SU-DHL-6 (cell line): ENCODE results near the gene AHRR.

Experiments
- H2AFZ ChIP-seq: fragments of 200-600 bp; sonication (generic); 2 replicates; pipeline ENCODE4 v1.6.1; 2014; ENCODE audit warnings: low read depth, mild to moderate bottlenecking, moderate library complexity, mixed read lengths, antibody characterized with exemption, low read length; ENCODE audit not compliant: severe bottlenecking
- H3F3A ChIP-seq: fragments of 200-600 bp; shearing (Covaris generic); 2 replicates; pipeline ENCODE4 v1.6.0; 2016; ENCODE audit warnings: antibody characterized with exemption, mild to moderate bottlenecking; ENCODE audit not compliant: insufficient read depth
- H3K27ac ChIP-seq: fragments of 200-600 bp; sonication (generic); 2 replicates; pipeline ENCODE4 v1.5.1; 2016; ENCODE audit warnings: low read depth, mild to moderate bottlenecking, low read length, moderate library complexity, mixed read lengths
- H3K27me3 ChIP-seq: fragments of 200-600 bp; sonication (generic), shearing (Covaris generic); 2 replicates; pipeline ENCODE4 v1.6.0; 2014; ENCODE audit warnings: mild to moderate bottlenecking, low read length
- H3K36me3 ChIP-seq: fragments of 200-600 bp; sonication (generic); 2 replicates; pipeline ENCODE4 v1.6.1; 2014; ENCODE audit warnings: mild to moderate bottlenecking, low read length, mixed read lengths
- H3K4me2 ChIP-seq: fragments of 300-600, 200-600 bp; shearing (Covaris generic), sonication (generic); 2 replicates; pipeline ENCODE4 v1.6.0; 2014; ENCODE audit warnings: low read length, low read depth, mild to moderate bottlenecking; ENCODE audit not compliant: poor library complexity, severe bottlenecking
- H3K4me3 ChIP-seq: fragments of 200-600 bp; sonication (generic); 2 replicates; pipeline ENCODE4 v1.5.1; 2014; ENCODE audit warnings: antibody characterized with exemption, low read length, mild to moderate bottlenecking, mixed read lengths; ENCODE audit not compliant: insufficient read depth, poor library complexity, severe bottlenecking
- H3K79me2 ChIP-seq: fragments of 200-600 bp; sonication (generic); 2 replicates; pipeline ENCODE4 v1.6.1; 2014; ENCODE audit warnings: mild to moderate bottlenecking, low read length, moderate library complexity; ENCODE audit not compliant: insufficient read depth
- H3K9ac ChIP-seq: fragments of 200-600 bp; sonication (generic); 2 replicates; pipeline ENCODE4 v1.7.0; 2014; ENCODE audit warnings: mild to moderate bottlenecking, low read length
- H3K9me2 ChIP-seq: fragments of 200-600 bp; sonication (generic); replicated peaks from 2 replicates; pipeline ENCODE4 v1.6.1; 2014; ENCODE audit warnings: low read length; ENCODE audit not compliant: insufficient read depth
- H3K9me3 ChIP-seq: fragments of 200-600 bp; sonication (generic); 2 replicates; pipeline ENCODE4 v1.6.1; 2014; ENCODE audit warnings: low read length, mixed read lengths; ENCODE audit not compliant: insufficient read depth
- H4K20me1 ChIP-seq: fragments of 200-600 bp; sonication (generic); 2 replicates; pipeline ENCODE4 v1.6.1; 2014; ENCODE audit warnings: low read depth, mild to moderate bottlenecking, antibody characterized with exemption, low read length, moderate library complexity, mixed read lengths
- CTCF ChIP-seq: fragments of 200-600 bp; sonication (generic); IDR thresholded peaks from one replicate; pipeline ENCODE4 v1.5.1; 2017; ENCODE audit warnings: antibody characterized with exemption, mild to moderate bottlenecking, low read length, moderate library complexity; ENCODE audit not compliant: insufficient read depth, poor library complexity, severe bottlenecking
- EZH2phosphoT487 ChIP-seq: fragments of 200-600 bp; sonication (generic), shearing (Covaris generic); conservative IDR thresholded peaks from 2 replicates; pipeline ENCODE4 v1.6.1; 2018; ENCODE audit warnings: mild to moderate bottlenecking, antibody characterized with exemption, low read length, moderate library complexity, mixed read lengths

The AHRR gene

GRCh38 chr5:483434-484140 is 162.1 kb downstream of the AHRR start:
- Histone ChIP-seq H3K9me2 (no peaks in the 10 kb centered on the region), H3K36me3 (no peaks in the 10 kb centered on the region), H2AFZ (no peak overlapping the region), H3K27ac (no peak overlapping the region), H3K79me2 (no peaks in the 10 kb centered on the region), H3K4me3 (no peak overlapping the region), H3F3A (no peaks in the 10 kb centered on the region), H3K9me3 (no peaks in the 10 kb centered on the region), H3K9ac (no peak overlapping the region), H3K27me3 (no peaks in the 10 kb centered on the region), H3K4me2 (no peak overlapping the region), H4K20me1 (no peaks in the 10 kb centered on the region)
- TF ChIP-seq EZH2phosphoT487 (no peak), CTCF (no peak)

DNA sequence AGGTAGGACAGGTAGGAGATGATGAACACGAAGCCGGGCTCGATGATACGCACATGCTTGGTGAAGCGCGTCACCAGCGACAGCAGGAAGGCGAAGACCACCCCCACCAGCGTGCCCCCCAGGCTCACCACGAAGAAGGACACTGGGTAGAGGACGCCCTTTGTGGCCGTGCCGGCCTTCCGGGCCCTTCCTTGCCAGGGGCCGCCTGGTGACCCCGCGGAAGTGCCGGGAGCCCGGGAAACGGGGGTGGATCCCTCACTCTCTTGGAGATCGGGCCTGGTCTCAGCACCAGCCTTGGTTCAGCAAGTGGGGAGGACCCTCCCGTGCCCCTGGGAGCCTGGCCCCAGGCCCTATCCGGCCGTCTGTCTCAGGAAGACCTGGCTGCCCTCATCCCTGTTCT is 163.0 kb downstream of the AHRR start:
- Histone ChIP-seq H3F3A (no peaks in the 10 kb centered on the region), H4K20me1 (no peaks in the 10 kb centered on the region), H3K4me3 (no peak overlapping the region), H3K9me2 (no peaks in the 10 kb centered on the region), H3K9ac (no peak overlapping the region), H3K79me2 (no peaks in the 10 kb centered on the region), H3K27me3 (no peaks in the 10 kb centered on the region), H2AFZ (no peak overlapping the region), H3K27ac (no peak overlapping the region), H3K4me2 (no peak overlapping the region), H3K36me3 (no peaks in the 10 kb centered on the region), H3K9me3 (no peaks in the 10 kb centered on the region)
- TF ChIP-seq EZH2phosphoT487, result no peak
- no peak for TF ChIP-seq CTCF

DNA sequence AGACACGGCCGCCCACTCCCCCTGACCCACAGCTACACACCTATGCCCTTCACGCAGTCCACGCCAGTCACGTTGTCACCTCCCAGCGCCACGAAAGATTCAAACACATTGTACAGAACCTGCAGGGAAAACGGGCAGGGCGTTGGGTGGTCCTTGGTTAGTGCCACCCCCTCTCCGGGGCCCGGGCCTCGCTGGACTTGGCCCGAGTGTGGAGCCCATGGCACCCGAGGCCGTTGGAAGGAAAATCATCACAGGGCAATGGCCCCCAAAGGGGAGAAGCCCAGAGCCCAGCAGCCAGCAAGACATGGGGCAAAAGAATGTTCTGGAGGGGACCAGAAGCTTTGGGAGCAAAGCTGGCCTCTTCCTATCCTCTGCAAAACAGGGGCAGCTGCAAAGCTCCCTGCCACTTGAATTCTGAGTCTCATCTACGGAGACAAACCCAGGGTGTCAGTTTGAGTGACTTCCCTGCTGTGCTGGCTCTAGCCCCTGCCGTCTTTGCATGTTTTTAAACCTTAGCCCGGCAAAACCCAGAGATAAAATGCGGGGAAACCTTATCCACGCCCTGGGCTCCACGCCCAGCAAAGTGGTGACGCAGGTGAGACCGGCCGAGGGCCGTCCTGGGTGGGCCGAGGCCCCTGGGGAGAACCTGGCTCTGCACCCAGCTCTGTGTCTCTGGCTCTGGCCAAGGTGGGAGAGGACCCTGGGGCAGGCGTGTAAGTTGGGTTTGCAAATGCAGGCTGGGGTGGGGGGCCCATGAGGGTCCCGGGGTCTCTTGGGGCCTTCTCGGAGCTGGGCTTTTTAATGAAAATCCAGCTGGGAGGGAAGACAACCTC is 163.8 kb downstream of the AHRR start:
- no peaks in the 10 kb centered on the region for H3F3A ChIP-seq
- no peak overlapping the region for H3K9ac ChIP-seq
- H3K36me3 ChIP-seq, result no peaks in the 10 kb centered on the region
- H4K20me1 ChIP-seq, result no peaks in the 10 kb centered on the region
- no peaks in the 10 kb centered on the region for H3K9me3 ChIP-seq
- no peak overlapping the region for H3K4me2 ChIP-seq
- H2AFZ ChIP-seq, result no peak overlapping the region
- H3K27ac ChIP-seq, result no peak overlapping the region
- TF ChIP-seq CTCF (no peak), EZH2phosphoT487 (no peak)
- no peaks in the 10 kb centered on the region for H3K9me2 ChIP-seq
- H3K79me2 ChIP-seq, result no peaks in the 10 kb centered on the region
- H3K27me3 ChIP-seq, result no peaks in the 10 kb centered on the region
- no peak overlapping the region for H3K4me3 ChIP-seq
